RWPE2 (cell line): ENCODE measurements around the gene SHANK2.

Experiments
- ATAC-seq: fragments of 200-7000 bp; cut with Tn5 transposase; 3 replicates; pipeline ENCODE4 v1.9.1; 2021; ENCODE audit warnings: low read depth
- DNase-seq: peaks from one replicate; pipeline ENCODE4 v3.0.0-alpha.2; 2020; ENCODE audit warnings: low spot score
- H3K27ac ChIP-seq: fragments of 450-650 bp; 2 replicates; pipeline ENCODE4 v1.5.1; 2017; ENCODE audit warnings: mild to moderate bottlenecking; ENCODE audit not compliant: poor library complexity, severe bottlenecking
- H3K27me3 ChIP-seq: fragments of 250-450 bp; sonication (Bioruptor Pico); 2 replicates; pipeline ENCODE4 v1.5.1; 2021; ENCODE audit warnings: mild to moderate bottlenecking, moderate library complexity; ENCODE audit not compliant: insufficient read depth, poor library complexity, severe bottlenecking
- H3K36me3 ChIP-seq: fragments of 250-450 bp; sonication (Bioruptor Pico); 2 replicates; pipeline ENCODE4 v1.5.1; 2020; ENCODE audit warnings: low read depth, mild to moderate bottlenecking, moderate library complexity
- H3K4me1 ChIP-seq: fragments of 250-450 bp; sonication (Bioruptor Pico); 2 replicates; pipeline ENCODE4 v1.5.1; 2021; ENCODE audit warnings: mild to moderate bottlenecking, moderate library complexity; ENCODE audit not compliant: insufficient read depth, poor library complexity, severe bottlenecking
- H3K4me3 ChIP-seq: fragments of 250-450 bp; sonication (Bioruptor Pico); 2 replicates; pipeline ENCODE4 v1.5.1; 2021; ENCODE audit warnings: mild to moderate bottlenecking, moderate library complexity; ENCODE audit not compliant: severe bottlenecking
- H3K9me3 ChIP-seq: fragments of 250-450 bp; sonication (Bioruptor Pico); 2 replicates; pipeline ENCODE4 v1.5.1; 2021; ENCODE audit warnings: mild to moderate bottlenecking, moderate library complexity; ENCODE audit not compliant: severe bottlenecking
- TF ChIP-seq, protein P1 (sequence below): fragments of 450-650 bp; IDR thresholded peaks from one replicate; pipeline ENCODE4 v1.5.1; 2017; ENCODE audit warnings: mild to moderate bottlenecking, moderate library complexity; ENCODE audit not compliant: poor library complexity, severe bottlenecking

The SHANK2 gene

DNA sequence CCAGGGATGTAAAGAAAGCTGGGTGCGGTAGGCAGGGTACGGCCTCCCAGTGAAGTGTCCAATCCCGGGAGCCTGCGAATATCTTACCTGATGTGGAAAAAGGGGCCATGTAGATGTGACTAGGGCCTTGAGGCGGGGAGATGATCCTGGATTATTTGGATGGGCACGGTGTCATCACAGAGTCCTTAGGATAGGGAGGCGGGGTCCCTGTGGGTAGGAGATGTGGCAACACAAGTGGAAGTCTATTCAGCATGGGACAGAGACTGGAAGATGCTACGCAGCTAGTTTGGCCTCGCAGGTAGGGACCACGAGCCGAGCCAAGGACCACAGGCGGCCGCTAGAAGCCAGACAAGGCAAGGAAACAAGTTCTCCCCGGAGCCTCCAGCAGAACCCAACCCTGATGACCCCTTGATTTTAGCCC is 46.4 kb upstream of the SHANK2 start:
- Histone ChIP-seq H3K4me1 (peaks cover 16% of the 10 kb centered on the region), H3K36me3 (no peaks in the 10 kb centered on the region), H3K4me3 (no peak overlapping the region), H3K9me3 (no peaks in the 10 kb centered on the region), H3K27me3 (no peaks in the 10 kb centered on the region), H3K27ac (peak overlapping the region; percentile 89)
- ATAC-seq (peak; percentile 4; the same call in 2 of the 3 replicates), DNase-seq (peak; percentile 24)
- TF ChIP-seq, protein P1, sequence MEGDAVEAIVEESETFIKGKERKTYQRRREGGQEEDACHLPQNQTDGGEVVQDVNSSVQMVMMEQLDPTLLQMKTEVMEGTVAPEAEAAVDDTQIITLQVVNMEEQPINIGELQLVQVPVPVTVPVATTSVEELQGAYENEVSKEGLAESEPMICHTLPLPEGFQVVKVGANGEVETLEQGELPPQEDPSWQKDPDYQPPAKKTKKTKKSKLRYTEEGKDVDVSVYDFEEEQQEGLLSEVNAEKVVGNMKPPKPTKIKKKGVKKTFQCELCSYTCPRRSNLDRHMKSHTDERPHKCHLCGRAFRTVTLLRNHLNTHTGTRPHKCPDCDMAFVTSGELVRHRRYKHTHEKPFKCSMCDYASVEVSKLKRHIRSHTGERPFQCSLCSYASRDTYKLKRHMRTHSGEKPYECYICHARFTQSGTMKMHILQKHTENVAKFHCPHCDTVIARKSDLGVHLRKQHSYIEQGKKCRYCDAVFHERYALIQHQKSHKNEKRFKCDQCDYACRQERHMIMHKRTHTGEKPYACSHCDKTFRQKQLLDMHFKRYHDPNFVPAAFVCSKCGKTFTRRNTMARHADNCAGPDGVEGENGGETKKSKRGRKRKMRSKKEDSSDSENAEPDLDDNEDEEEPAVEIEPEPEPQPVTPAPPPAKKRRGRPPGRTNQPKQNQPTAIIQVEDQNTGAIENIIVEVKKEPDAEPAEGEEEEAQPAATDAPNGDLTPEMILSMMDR, result no peak

DNA sequence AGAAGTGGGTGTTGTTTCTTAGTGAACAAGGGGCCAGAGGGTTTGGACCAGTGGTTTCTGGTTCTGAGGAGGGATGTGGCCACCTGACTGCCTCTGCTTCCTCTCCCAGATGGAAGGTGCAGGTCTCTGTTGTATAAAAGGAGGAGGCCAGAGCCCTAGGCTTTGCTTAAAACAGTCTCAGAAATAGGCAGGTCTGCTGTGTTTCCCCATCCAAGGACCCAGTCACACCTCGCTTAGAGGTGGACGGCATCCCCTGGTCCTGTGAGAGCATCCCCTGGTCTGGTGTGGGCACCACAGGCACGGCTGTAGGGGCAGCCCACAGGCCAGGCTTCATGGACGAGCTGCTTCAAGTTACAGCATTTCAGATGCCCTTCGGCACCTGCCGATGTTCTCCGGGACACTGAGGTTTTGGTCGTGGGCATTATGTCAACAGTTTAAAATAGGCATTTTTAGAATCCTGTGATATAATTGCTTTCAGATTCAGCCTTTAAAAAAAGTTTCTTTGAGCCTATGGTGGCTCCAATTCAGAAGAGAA is 45.7 kb upstream of the SHANK2 start:
- TF ChIP-seq, protein P1, result no peak
- DNase-seq, result peak; percentile 25
- peaks cover 16% of the 10 kb centered on the region for H3K4me1 ChIP-seq
- no peaks in the 10 kb centered on the region for H3K27me3 ChIP-seq
- ATAC-seq, result no peak
- no peak overlapping the region for H3K4me3 ChIP-seq
- H3K36me3 ChIP-seq, result no peaks in the 10 kb centered on the region
- peak overlapping the region; percentile 89 for H3K27ac ChIP-seq
- H3K9me3 ChIP-seq, result no peaks in the 10 kb centered on the region

DNA sequence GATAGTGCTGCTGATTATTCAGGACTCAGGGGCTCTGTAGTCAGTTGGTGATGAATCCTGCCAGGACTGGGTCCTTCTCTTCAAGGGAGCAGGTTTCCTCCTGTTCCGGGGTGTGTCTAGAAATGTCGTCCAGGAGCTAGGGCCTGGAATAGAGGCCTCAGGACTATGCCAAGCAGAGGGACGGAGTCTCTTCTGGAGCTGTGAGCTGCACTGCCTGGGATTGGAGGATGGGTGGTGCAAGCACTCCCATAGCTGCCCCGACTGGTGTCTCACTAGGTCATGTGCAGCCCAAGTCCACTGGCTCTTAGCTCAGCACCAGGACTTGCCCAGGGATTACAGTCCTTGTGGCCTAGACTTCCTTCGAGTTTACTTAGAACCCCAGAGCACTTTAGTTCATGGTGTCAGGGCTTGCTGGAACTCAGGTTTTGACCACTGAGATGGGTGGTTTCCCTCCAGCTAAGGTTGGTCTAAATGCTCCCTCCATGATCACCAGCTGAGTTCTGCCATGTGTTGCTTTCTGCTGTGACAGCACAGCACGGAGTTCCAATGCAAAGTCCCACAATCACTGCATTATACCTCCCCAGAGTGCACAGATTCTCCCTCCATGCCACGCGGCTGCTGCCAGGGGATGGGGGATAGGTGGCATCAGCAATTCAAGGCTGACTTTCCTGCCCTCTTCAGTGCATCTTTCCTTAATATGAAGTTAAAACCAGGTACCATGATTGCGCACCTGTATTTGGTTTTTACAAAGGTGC is 42.6 kb upstream of the SHANK2 start:
- TF ChIP-seq, protein P1, result no peak
- no peak for ATAC-seq
- H3K9me3 ChIP-seq, result peaks cover 6% of the 10 kb centered on the region
- H3K36me3 ChIP-seq, result no peaks in the 10 kb centered on the region
- no peaks in the 10 kb centered on the region for H3K27me3 ChIP-seq
- H3K27ac ChIP-seq, result no peak overlapping the region
- peaks cover 14% of the 10 kb centered on the region for H3K4me1 ChIP-seq
- no peak overlapping the region for H3K4me3 ChIP-seq
- DNase-seq, result peak; percentile 23

DNA sequence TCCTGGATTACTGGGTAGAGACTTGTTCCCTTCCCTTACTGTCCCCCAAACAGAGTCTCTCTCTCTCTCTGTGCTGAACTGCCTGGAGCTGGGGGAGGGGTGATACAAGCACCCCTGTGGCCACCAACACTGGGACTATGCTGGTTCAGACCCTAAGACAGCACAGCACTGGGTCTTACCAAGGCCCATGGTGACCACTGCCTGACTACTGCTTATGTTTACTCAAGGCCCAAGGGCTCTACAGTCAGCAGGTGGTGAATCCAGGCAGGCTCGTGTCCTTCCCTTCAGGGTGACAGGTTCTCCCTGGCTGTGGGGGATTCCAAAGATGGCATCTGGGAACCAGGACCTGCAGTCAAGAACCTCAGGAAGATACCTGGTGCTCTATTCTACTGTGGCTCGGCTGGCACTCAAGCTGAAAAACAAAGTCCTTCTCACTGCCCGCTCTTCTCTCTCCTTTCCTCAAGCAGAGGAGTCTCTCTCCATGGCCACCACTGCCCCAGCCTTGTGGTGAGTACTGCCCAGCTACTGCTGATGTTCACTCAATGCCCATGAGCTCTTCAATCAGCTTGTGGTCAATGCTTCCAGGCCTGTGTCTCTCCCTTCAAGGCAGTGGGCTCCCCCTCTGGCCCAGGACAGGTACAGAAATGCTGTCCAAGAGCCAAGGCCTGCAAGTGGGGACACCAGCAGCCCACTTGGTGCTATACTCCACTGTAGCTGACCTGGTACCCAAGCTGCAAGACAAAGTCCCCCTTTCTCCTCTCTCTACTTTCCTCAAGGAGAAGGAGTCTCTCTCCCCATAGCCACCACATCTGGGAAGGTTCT is 41.8 kb upstream of the SHANK2 start:
- H3K27me3 ChIP-seq, result no peaks in the 10 kb centered on the region
- TF ChIP-seq, protein P1, result no peak
- DNase-seq, result peak; percentile 24
- H3K9me3 ChIP-seq, result peaks cover 6% of the 10 kb centered on the region
- H3K36me3 ChIP-seq, result no peaks in the 10 kb centered on the region
- H3K4me3 ChIP-seq, result no peak overlapping the region
- no peak overlapping the region for H3K27ac ChIP-seq
- ATAC-seq, result no peak
- peaks cover 8% of the 10 kb centered on the region for H3K4me1 ChIP-seq
